Endothelial cell of umbilical vein (primary cell): Measurements from ENCODE around the gene SLC9B2. TPM values are rescaled to one million over a fixed set of nuclear protein-coding genes. Genes with fewer than 3 reads are reported as not detected.

Experiments used
- BruUV-seq: library from RNA; stranded (reverse); fragments of 400-500 nt; replicated peaks from 2 replicates; lab custom pipeline; 2021; lab: Mats Ljungman, UMichigan
- CTCF ChIA-PET: fragments of 300-600, 350-600 bp; sonication (Branson Sonifier 250); formaldehyde crosslinking; loops from one replicate; lab custom pipeline; 2021; ENCODE audit warnings: antibody characterized with exemption, inconsistent platforms; lab: Charles Lee
- POLR2A ChIA-PET: fragments of 300-600, 350-600 bp; sonication (Branson Sonifier 250); formaldehyde crosslinking; loops from one replicate; lab custom pipeline; 2021; ENCODE audit warnings: antibody characterized with exemption, inconsistent platforms; lab: Charles Lee
- DNase-seq: peaks from one replicate; pipeline ENCODE4 v3.0.0-alpha.2; 2011; ENCODE audit warnings: low read depth, low spot score
- FAIRE-seq: peaks from 2 replicates; lab custom pipeline; 2011; peaks lifted over from hg19 to GRCh38; lab: Jason Lieb, UNC
- H2AFZ ChIP-seq: 2 replicates; pipeline ENCODE4 v1.6.0; 2012; ENCODE audit warnings: low read depth, low read length, control low read depth, inconsistent platforms
- H3K27ac ChIP-seq: 2 replicates; pipeline ENCODE4 v1.5.1; 2011; ENCODE audit warnings: low read depth, mild to moderate bottlenecking, control low read depth, low read length, moderate library complexity; ENCODE audit not compliant: insufficient read depth
- H3K27me3 ChIP-seq, 2 experiments: 2 replicates each; pipeline versions ENCODE4 v1.6.0 to v1.6.1; 2011; ENCODE audit warnings: low read length in 2 of 2, mixed read lengths in 1 of 2; ENCODE audit not compliant: control insufficient read depth in 2 of 2, insufficient read depth in 2 of 2
- H3K36me3 ChIP-seq, 2 experiments: 2 replicates in 1 of 2; 3 replicates in 1 of 2; pipeline ENCODE4 v1.5.1; 2011; ENCODE audit warnings: low read length in 2 of 2, mild to moderate bottlenecking in 1 of 2, moderate library complexity in 1 of 2; ENCODE audit not compliant: control insufficient read depth in 2 of 2, insufficient read depth in 2 of 2; ENCODE audit errors: extremely low read depth in 1 of 2
- H3K4me1 ChIP-seq: 3 replicates; pipeline ENCODE4 v1.5.1; 2011; ENCODE audit warnings: mild to moderate bottlenecking, low read length; ENCODE audit not compliant: control insufficient read depth, insufficient read depth; ENCODE audit errors: extremely low read depth
- H3K4me2 ChIP-seq: 2 replicates; pipeline ENCODE4 v1.6.1; 2011; ENCODE audit warnings: low read length, control low read depth, mixed read lengths; ENCODE audit not compliant: insufficient read depth
- H3K4me3 ChIP-seq, 3 experiments: fragments of 200-600 bp in 1 of 3; sonication (generic), shearing (Covaris generic) in 1 of 3; replicated peaks in 1 of 3; 2 replicates each; pipeline ENCODE4 v1.5.1; 2011 to 2016; ENCODE audit warnings: control low read depth in 3 of 3, low read length in 3 of 3, mild to moderate bottlenecking in 2 of 3, inconsistent platforms in 1 of 3, low read depth in 1 of 3, moderate library complexity in 1 of 3; ENCODE audit not compliant: insufficient read depth in 1 of 3
- H3K79me2 ChIP-seq: 2 replicates; pipeline ENCODE4 v1.6.0; 2012; ENCODE audit warnings: low read length, inconsistent platforms; ENCODE audit not compliant: control insufficient read depth, insufficient read depth
- H3K9ac ChIP-seq: replicated peaks from 2 replicates; pipeline ENCODE3; 2011; ENCODE audit warnings: low read length, control low read depth; ENCODE audit not compliant: insufficient read depth; ENCODE audit errors: extremely low read depth
- H3K9me1 ChIP-seq: replicated peaks from 3 replicates; pipeline ENCODE4 v1.6.0; 2011; ENCODE audit warnings: mild to moderate bottlenecking, low read length; ENCODE audit not compliant: control insufficient read depth, insufficient read depth; ENCODE audit errors: extremely low read depth
- H3K9me3 ChIP-seq: replicated peaks from 2 replicates; pipeline ENCODE4 v1.5.1; 2012; ENCODE audit warnings: low read length, inconsistent platforms; ENCODE audit not compliant: control insufficient read depth, insufficient read depth
- H4K20me1 ChIP-seq: replicated peaks from 2 replicates; pipeline ENCODE3; 2011; ENCODE audit warnings: mild to moderate bottlenecking, low read length; ENCODE audit not compliant: control insufficient read depth, insufficient read depth; ENCODE audit errors: extremely low read depth
- EZH2 ChIP-seq: IDR thresholded peaks from 2 replicates; pipeline ENCODE4 v1.6.1; 2012; ENCODE audit warnings: borderline replicate concordance, low read depth, mild to moderate bottlenecking, moderate library complexity, low read length, inconsistent platforms; ENCODE audit not compliant: severe bottlenecking
- FOS ChIP-seq: IDR thresholded peaks from 2 replicates; pipeline ENCODE4 v1.6.1; 2011; ENCODE audit warnings: mild to moderate bottlenecking, low read length, moderate library complexity, borderline replicate concordance; ENCODE audit not compliant: insufficient read depth
- GATA2 ChIP-seq: IDR thresholded peaks from 2 replicates; pipeline ENCODE4 v1.7.0; 2011; ENCODE audit warnings: low read depth, mild to moderate bottlenecking, moderate library complexity, mixed read lengths, low read length; ENCODE audit not compliant: insufficient read length, insufficient read depth
- JUN ChIP-seq: IDR thresholded peaks from 2 replicates; pipeline ENCODE4 v1.6.1; 2011; ENCODE audit warnings: borderline replicate concordance, low read depth; ENCODE audit not compliant: insufficient read length, insufficient read depth
- MAX ChIP-seq: IDR thresholded peaks from 2 replicates; pipeline ENCODE4 v1.6.1; 2011; ENCODE audit not compliant: insufficient read depth, insufficient read length
- MYC ChIP-seq: IDR thresholded peaks from one replicate; pipeline ENCODE4 v1.6.1; 2011; ENCODE audit warnings: mild to moderate bottlenecking, low read depth, low read length
- POLR2A ChIP-seq: IDR thresholded peaks from 2 replicates; pipeline ENCODE4 v1.6.1; 2012; ENCODE audit warnings: low read depth, mild to moderate bottlenecking, control low read depth, low read length
- POLR2AphosphoS5 ChIP-seq: IDR thresholded peaks from 2 replicates; pipeline ENCODE4 v1.6.1; 2012; ENCODE audit warnings: low read depth, mild to moderate bottlenecking, control low read depth, low read length, moderate library complexity; ENCODE audit not compliant: insufficient read depth
- dilution Hi-C: fragments of 300-500 bp; cut with MboI; formaldehyde crosslinking; loops from one replicate; pipeline ENCODE4 v1.15.0; 2019; ENCODE audit warnings: low sequenced_read_pairs; ENCODE audit not compliant: extremely low pct_ligation_motif_present
- intact Hi-C: fragments of 100-400 bp; cut with micrococcal nuclease; formaldehyde crosslinking; loops from one replicate; pipeline ENCODE4 v1.10.0; 2022
- polyA plus RNA-seq, 4 experiments: library from polyadenylated mRNA; depleted of rRNA in 3 of 4; stranded (reverse) in 3 of 4; unstranded in 1 of 4; fragments of >200 nt; gene quantifications; 2 replicates each; pipeline versions ENCODE4 v1.2.1 to v1.2.3, GENCODE V29; 2011 to 2012; ENCODE audit warnings: missing spikeins in 1 of 4
- total RNA-seq: library from RNA; stranded (reverse); gene quantifications from 2 replicates; pipeline ENCODE4 v1.2.3, GENCODE V29; 2021
- TF ChIP-seq, protein P1 (sequence below), 2 donors: IDR thresholded peaks; 1 replicate in 1 of 2; 2 replicates in 1 of 2; pipeline ENCODE4 v1.5.1; 2011; ENCODE audit warnings: low read length in 2 of 2, mild to moderate bottlenecking in 2 of 2, moderate library complexity in 2 of 2, control low read depth in 1 of 2, inconsistent platforms in 1 of 2, low read depth in 1 of 2; ENCODE audit not compliant: insufficient read depth in 1 of 2; ENCODE audit errors: extremely low read depth in 1 of 2

Gene SLC9B2
- total and polyA plus RNA-seq, 2 donors (not counting 3 experiments of a cell fraction or from before 2014, with no cell fraction given) = 9.6 to 23.5 TPM

- no peak for TF ChIP-seq EZH2
- no peak for TF ChIP-seq POLR2AphosphoS5
- TF ChIP-seq, protein P1, sequence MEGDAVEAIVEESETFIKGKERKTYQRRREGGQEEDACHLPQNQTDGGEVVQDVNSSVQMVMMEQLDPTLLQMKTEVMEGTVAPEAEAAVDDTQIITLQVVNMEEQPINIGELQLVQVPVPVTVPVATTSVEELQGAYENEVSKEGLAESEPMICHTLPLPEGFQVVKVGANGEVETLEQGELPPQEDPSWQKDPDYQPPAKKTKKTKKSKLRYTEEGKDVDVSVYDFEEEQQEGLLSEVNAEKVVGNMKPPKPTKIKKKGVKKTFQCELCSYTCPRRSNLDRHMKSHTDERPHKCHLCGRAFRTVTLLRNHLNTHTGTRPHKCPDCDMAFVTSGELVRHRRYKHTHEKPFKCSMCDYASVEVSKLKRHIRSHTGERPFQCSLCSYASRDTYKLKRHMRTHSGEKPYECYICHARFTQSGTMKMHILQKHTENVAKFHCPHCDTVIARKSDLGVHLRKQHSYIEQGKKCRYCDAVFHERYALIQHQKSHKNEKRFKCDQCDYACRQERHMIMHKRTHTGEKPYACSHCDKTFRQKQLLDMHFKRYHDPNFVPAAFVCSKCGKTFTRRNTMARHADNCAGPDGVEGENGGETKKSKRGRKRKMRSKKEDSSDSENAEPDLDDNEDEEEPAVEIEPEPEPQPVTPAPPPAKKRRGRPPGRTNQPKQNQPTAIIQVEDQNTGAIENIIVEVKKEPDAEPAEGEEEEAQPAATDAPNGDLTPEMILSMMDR (IDR thresholded peaks at IDR 0.05; ENCODE audit: extremely low read depth in 1 of 2, insufficient read depth in 1 of 2, low read depth in 1 of 2, low read length in 2 of 2) = no peak
- no peak for TF ChIP-seq MYC
- TF ChIP-seq FOS = no peak
- TF ChIP-seq MAX = no peak
- TF ChIP-seq GATA2 = no peak
- TF ChIP-seq JUN = no peak
- TF ChIP-seq POLR2A = no peak
- ChIA-PET POLR2A (no interaction called here), CTCF (no interaction called here)
- Histone ChIP-seq H3K9ac (no peak overlapping the region), H3K79me2 (no peaks in the 10 kb centered on the region), H3K4me3 (no peak overlapping the region), H3K27ac (no peak overlapping the region), H3K9me1 (no peaks in the 10 kb centered on the region), H3K36me3 (peaks cover 9 to 13% of the 10 kb centered on the region in 2 experiments), H4K20me1 (no peaks in the 10 kb centered on the region), H2AFZ (no peak overlapping the region), H3K27me3 (no peaks in the 10 kb centered on the region), H3K9me3 (no peaks in the 10 kb centered on the region), H3K4me2 (no peak overlapping the region), H3K4me1 (no peaks in the 10 kb centered on the region)
- BruUV-seq = no TSS peak
- intact Hi-C loops = no loop called here
- dilution Hi-C loops = no loop called here
- DNase-seq (no peak), FAIRE-seq (no peak)
These were observed 9.1 kb upstream of the SLC9B2 start for GRCh38 chr4:103085555-103086196.
